AG09319 (cell line): Measurements from ENCODE around the gene C11orf42.
A peak's percentile ranks its signal among the peaks of the same experiment; 100 is the strongest.

Source experiments
- DNase-seq: peaks from one replicate; pipeline ENCODE4 v3.0.0-alpha.2; 2010; ENCODE audit warnings: low read depth; ENCODE audit errors: extremely low read depth
- TF ChIP-seq, protein P1 (sequence below): IDR thresholded peaks from 2 replicates; pipeline ENCODE4 v1.5.1; 2011; ENCODE audit warnings: low read depth, mild to moderate bottlenecking, inconsistent platforms, low read length, moderate library complexity

The C11orf42 gene

DNA sequence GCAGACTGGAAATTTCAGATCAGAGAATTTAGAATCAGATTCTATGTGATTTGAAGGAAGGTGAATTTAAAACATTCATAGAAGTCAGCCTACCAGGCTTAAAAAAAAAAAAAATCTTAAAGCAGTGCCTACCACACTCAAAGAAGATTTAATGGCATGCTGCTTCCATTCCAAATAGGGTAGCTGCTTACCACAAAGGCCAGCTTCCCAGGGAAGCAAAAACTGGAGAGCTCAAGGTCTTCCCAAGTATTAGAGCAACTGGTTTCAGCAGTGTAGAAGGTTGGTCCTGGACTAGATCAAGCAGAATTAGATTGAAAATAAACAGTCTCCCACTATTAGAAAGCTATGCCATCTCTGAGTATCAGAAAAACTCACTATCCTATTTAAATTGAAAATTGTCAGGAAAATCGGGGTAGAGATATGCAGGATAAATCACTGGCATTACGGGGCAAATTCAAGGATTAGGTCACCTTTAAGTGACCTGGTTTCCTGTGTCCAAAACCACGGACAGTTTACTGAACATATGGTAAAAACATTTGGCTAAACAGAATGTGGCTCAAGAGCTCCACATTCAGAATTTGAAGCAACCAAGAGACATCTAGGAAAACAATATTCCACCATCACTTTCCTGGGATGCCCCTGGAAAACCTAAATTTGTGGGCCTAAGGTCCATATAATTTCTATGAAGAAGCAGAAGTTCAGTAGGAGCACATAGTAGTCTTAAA, 1.3 kb downstream of the C11orf42 start:
- TF ChIP-seq, protein P1, sequence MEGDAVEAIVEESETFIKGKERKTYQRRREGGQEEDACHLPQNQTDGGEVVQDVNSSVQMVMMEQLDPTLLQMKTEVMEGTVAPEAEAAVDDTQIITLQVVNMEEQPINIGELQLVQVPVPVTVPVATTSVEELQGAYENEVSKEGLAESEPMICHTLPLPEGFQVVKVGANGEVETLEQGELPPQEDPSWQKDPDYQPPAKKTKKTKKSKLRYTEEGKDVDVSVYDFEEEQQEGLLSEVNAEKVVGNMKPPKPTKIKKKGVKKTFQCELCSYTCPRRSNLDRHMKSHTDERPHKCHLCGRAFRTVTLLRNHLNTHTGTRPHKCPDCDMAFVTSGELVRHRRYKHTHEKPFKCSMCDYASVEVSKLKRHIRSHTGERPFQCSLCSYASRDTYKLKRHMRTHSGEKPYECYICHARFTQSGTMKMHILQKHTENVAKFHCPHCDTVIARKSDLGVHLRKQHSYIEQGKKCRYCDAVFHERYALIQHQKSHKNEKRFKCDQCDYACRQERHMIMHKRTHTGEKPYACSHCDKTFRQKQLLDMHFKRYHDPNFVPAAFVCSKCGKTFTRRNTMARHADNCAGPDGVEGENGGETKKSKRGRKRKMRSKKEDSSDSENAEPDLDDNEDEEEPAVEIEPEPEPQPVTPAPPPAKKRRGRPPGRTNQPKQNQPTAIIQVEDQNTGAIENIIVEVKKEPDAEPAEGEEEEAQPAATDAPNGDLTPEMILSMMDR = no peak
- no peak for DNase-seq

- no peak for DNase-seq
- TF ChIP-seq, protein P1 = no peak
Observed at GRCh38 chr11:6209801-6210200, 4.4 kb downstream of the C11orf42 start.

DNA sequence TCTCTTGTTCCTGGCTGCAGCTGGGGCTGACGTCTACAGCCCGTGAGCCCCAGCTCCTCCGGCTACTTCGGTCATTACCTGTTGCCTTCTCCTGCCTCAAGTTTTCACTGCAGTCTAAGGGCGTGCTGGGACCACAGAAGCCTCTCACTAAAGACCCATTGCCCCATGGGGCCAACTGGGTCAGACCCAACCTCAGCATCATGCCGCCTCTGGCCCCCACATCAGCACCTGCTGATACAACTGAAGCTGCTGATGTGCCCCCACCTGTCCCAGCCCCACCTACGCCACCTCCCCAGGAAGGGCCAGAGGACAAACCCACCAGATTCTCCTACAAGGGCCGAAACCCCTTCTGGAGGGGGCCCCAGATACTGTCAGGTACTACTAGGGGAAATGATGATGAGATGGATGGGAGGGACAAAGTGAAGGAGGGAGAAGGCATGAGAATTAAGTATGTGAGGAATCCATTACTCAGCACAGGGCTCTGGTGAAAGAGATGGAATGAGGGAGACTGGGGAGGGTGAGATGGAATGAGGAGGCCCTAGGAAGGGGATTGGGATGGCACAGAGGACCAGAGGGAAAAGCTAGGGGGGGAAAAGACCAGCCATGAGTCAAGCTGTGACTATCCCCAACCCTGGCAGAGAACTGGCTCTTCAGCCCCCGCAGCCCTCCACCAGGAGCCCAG, 5.1 kb downstream of the C11orf42 start:
- no peak for DNase-seq
- TF ChIP-seq, protein P1 = no peak

- TF ChIP-seq, protein P1 = no peak
- no peak for DNase-seq
Observed at GRCh38 chr11:6214530-6214929, 9.2 kb downstream of the C11orf42 start.

- no peak for DNase-seq
- TF ChIP-seq, protein P1 = no peak
Observed at GRCh38 chr11:6216501-6216900, 11.1 kb downstream of the C11orf42 start.

DNA sequence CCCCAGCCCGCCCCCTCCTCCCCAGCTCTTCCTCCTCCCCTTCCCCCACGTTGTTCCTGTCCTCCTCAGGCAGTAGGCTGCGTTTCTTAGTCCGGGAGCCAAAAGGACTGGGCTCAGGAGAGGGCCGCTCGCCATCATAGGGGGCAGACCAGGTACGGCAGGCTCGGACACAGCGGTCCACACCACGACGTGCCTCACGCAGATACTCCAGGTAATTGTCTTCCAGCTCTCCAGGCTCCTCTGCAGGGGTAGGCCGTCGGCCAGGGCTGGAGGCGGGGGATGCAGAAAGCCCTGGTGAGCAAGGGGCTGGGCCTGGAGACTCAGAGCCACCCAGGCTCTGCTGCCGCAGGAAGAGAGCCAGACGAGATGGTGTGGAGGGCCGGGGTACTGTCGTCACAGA, 12.4 kb downstream of the C11orf42 start:
- TF ChIP-seq, protein P1 = no peak

DNA sequence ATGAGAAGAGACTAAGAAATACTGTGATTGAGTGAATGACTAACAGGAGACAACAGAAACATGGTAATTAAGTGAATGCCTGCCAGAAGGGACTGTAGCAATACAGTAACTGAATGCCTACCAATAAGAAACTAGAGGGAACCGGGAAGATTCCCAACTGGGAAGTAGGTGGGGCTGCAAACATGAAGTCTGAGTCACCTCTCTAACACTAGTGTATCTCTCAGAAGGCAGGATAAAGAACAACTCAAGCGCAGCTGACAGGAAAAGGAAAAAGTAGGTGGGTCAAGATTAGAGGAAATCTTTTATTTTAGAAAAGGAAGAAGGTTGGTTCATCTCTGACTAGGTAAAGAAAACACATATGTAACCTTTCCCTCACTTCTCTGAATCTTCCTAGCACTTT, 14.0 kb downstream of the C11orf42 start:
- TF ChIP-seq, protein P1 = no peak
- DNase-seq = peak; percentile 74

More for the DNA sequence above, 12.4 kb downstream of the C11orf42 start:
- no peak for DNase-seq
